GM12878 (cell line): Measurements from ENCODE around the gene C1orf198.

Experiments used
- BACH1 ChIP-seq: fragments of 450-650 bp; IDR thresholded peaks from 2 replicates; pipeline ENCODE4 v1.6.1; 2017; ENCODE audit warnings: mild to moderate bottlenecking, borderline replicate concordance
- CHD2 ChIP-seq: IDR thresholded peaks from 2 replicates; pipeline ENCODE4 v1.6.1; 2011; ENCODE audit warnings: low read depth, low read length, improper control_type of control experiment, borderline replicate concordance
- CTCF ChIP-seq, 3 experiments: IDR thresholded peaks in 2 of 3; conservative IDR thresholded peaks in 1 of 3; 2 replicates each; pipeline ENCODE4 v1.5.1; 2011; ENCODE audit warnings: low read depth in 3 of 3, low read length in 3 of 3, mild to moderate bottlenecking in 3 of 3, control low read depth in 2 of 3, moderate library complexity in 2 of 3, inconsistent platforms in 1 of 3, mixed read lengths in 1 of 3; ENCODE audit not compliant: control insufficient read depth in 2 of 3, insufficient read depth in 1 of 3; ENCODE audit errors: extremely low read depth in 1 of 3
- FOS ChIP-seq: IDR thresholded peaks from 3 replicates; pipeline ENCODE4 v1.6.1; 2011; ENCODE audit warnings: borderline replicate concordance; ENCODE audit not compliant: insufficient read length; ENCODE audit errors: extremely low read depth
- JUND ChIP-seq: IDR thresholded peaks from 2 replicates; pipeline ENCODE4 v1.6.1; 2012; ENCODE audit warnings: low read depth, mild to moderate bottlenecking, low read length, improper control_type of control experiment, moderate library complexity
- MAX ChIP-seq: IDR thresholded peaks from 2 replicates; pipeline ENCODE4 v1.6.1; 2012; ENCODE audit warnings: low read depth, low read length, improper control_type of control experiment
- POLR2A ChIP-seq: IDR thresholded peaks from 2 replicates; pipeline ENCODE4 v1.6.1; 2011; ENCODE audit warnings: low read depth, mild to moderate bottlenecking, low read length
- POLR2AphosphoS5 ChIP-seq: IDR thresholded peaks from 2 replicates; pipeline ENCODE4 v1.6.1; 2011; ENCODE audit warnings: mild to moderate bottlenecking, low read length, inconsistent platforms
- ZNF24 ChIP-seq: fragments of 450-650 bp; IDR thresholded peaks from 2 replicates; pipeline ENCODE4 v1.6.1; 2017; ENCODE audit warnings: antibody characterized with exemption, mild to moderate bottlenecking

GRCh38 chr1:230860617-230861384 is 7.5 kb downstream of the C1orf198 start:
- TF ChIP-seq BACH1 = no peak
- no peak for TF ChIP-seq MAX
- no peak for TF ChIP-seq CTCF (IDR thresholded peaks at IDR 0.05 in 2 of 3, conservative IDR thresholded peaks at IDR 0.05 in 1 of 3; ENCODE audit: control insufficient read depth in 2 of 3, extremely low read depth in 1 of 3, insufficient read depth in 1 of 3, low read depth in 3 of 3, low read length in 3 of 3)
- no peak for TF ChIP-seq JUND
- no peak for TF ChIP-seq ZNF24
- no peak for TF ChIP-seq POLR2A
- TF ChIP-seq CHD2 = no peak
- no peak for TF ChIP-seq FOS
- no peak for TF ChIP-seq POLR2AphosphoS5
